GM12878 (cell line): ENCODE data around the gene PUSL1. TPM values are rescaled to one million over a fixed set of nuclear protein-coding genes. Genes with fewer than 3 reads are reported as not detected.

Experiments used
- BCLAF1 ChIP-seq: fragments of 450-650 bp; IDR thresholded peaks from 2 replicates; pipeline ENCODE4 v1.6.1; 2017; ENCODE audit warnings: antibody characterized with exemption, mild to moderate bottlenecking, moderate library complexity
- E2F8 ChIP-seq: fragments of 450-650 bp; IDR thresholded peaks from 2 replicates; pipeline ENCODE4 v1.6.1; 2018; ENCODE audit warnings: mild to moderate bottlenecking, low read depth, moderate library complexity; ENCODE audit not compliant: partially characterized antibody
- ELK1 ChIP-seq: IDR thresholded peaks from 2 replicates; pipeline ENCODE4 v1.6.1; 2012; ENCODE audit warnings: low read depth, low read length, improper control_type of control experiment
- EP300 ChIP-seq, 2 experiments: fragments of 150-350 bp in 1 of 2; IDR thresholded peaks; 2 replicates each; pipeline ENCODE4 v1.6.1; 2011 to 2012; ENCODE audit warnings: low read depth in 2 of 2, low read length in 2 of 2, borderline replicate concordance in 1 of 2, improper control_type of control experiment in 1 of 2, inconsistent platforms in 1 of 2; ENCODE audit not compliant: control insufficient read depth in 1 of 2
- HCFC1 ChIP-seq: fragments of 150-350 bp; IDR thresholded peaks from 2 replicates; pipeline ENCODE4 v1.6.1; 2014; ENCODE audit warnings: low read length
- NFYB ChIP-seq: IDR thresholded peaks from 2 replicates; pipeline ENCODE4 v1.6.1; 2011; ENCODE audit warnings: low read depth, mild to moderate bottlenecking, low read length, improper control_type of control experiment, moderate library complexity; ENCODE audit not compliant: insufficient read depth
- PAX5 ChIP-seq: IDR thresholded peaks from 2 replicates; pipeline ENCODE4 v1.6.1; 2011; ENCODE audit warnings: low read depth, low read length, borderline replicate concordance
- SIN3A ChIP-seq: IDR thresholded peaks from 2 replicates; pipeline ENCODE4 v1.6.1; 2012; ENCODE audit warnings: low read depth, low read length, improper control_type of control experiment
- SMARCA5 ChIP-seq: fragments of 450-650 bp; IDR thresholded peaks from 2 replicates; pipeline ENCODE4 v1.6.1; 2017; ENCODE audit warnings: mild to moderate bottlenecking
- TAF1 ChIP-seq: IDR thresholded peaks from 2 replicates; pipeline ENCODE4 v1.6.1; 2011; ENCODE audit warnings: mild to moderate bottlenecking, low read depth, low read length, borderline replicate concordance
- WRNIP1 ChIP-seq: IDR thresholded peaks from 2 replicates; pipeline ENCODE4 v1.6.1; 2011; ENCODE audit warnings: low read depth, low read length, improper control_type of control experiment, borderline replicate concordance
- YBX1 ChIP-seq: fragments of 450-650 bp; IDR thresholded peaks from 2 replicates; pipeline ENCODE4 v1.6.1; 2016; ENCODE audit warnings: antibody characterized with exemption
- ZBTB33 ChIP-seq: fragments of 450-650 bp; IDR thresholded peaks from 2 replicates; pipeline ENCODE4 v1.6.1; 2017; ENCODE audit warnings: mild to moderate bottlenecking
- ZBTB40 ChIP-seq: fragments of 450-650 bp; IDR thresholded peaks from 2 replicates; pipeline ENCODE4 v1.6.1; 2016; ENCODE audit warnings: mild to moderate bottlenecking, moderate library complexity, borderline replicate concordance
- ZNF207 ChIP-seq: fragments of 450-650 bp; IDR thresholded peaks from 2 replicates; pipeline ENCODE4 v1.6.1; 2014; ENCODE audit warnings: antibody characterized with exemption, mild to moderate bottlenecking, borderline replicate concordance
- polyA plus RNA-seq, 11 experiments: library from polyadenylated mRNA; depleted of rRNA in 4 of 11; unstranded in 6 of 11; stranded (reverse) in 5 of 11; fragments of >200 nt; fragmentation: Nextera tagmentation in 4 of 11; fragmentation: Illumina TruSeq in 1 of 11; extraction: Ambion mirVana in 4 of 11; extraction: Trizol in 1 of 11; gene quantifications; 1 replicate in 1 of 11; 2 replicates in 10 of 11; pipeline versions ENCODE4 v1.2.1 to v1.2.3, GENCODE V29; 2011 to 2016; ENCODE audit warnings: inconsistent platforms in 2 of 11, missing spikeins in 2 of 11, low read depth in 1 of 11
- total RNA-seq, 4 experiments: library from RNA; depleted of rRNA in 3 of 4; stranded (reverse); fragments of >200 nt in 3 of 4; fragmentation: Illumina TruSeq in 1 of 4; extraction: Trizol in 1 of 4; gene quantifications; 2 replicates each; pipeline versions ENCODE4 v1.2.1 to v1.2.3, GENCODE V29; 2013 to 2021

The PUSL1 gene
- total and polyA plus RNA-seq, 10 of the 15 experiments (the other 5 are each of a cell fraction or from before 2014, with no cell fraction given): 0.16 to 28.4 (median 15.1) TPM

GRCh38 chr1:1273512-1274298 is 34.7 kb upstream of the PUSL1 start, which contains the start of gene UBE2J2 (continued):
- TF ChIP-seq BCLAF1 (peak; percentile 39; the same call in 1 of the 2 replicates), HCFC1 (peak; percentile 77), ZBTB40 (peak; percentile 71), YBX1 (no peak), ELK1 (peak; percentile 55; the same call in 1 of the 2 replicates), WRNIP1 (no peak), ZNF207 (0 out of 2 replicates have a peak, but pooled peaks have one; percentile 39), ZBTB33 (no peak), TAF1 (peak; percentile 58; the same call in 1 of the 2 replicates), PAX5 (0 out of 2 replicates have a peak, but pooled peaks have one; percentile 30), EP300 (IDR thresholded peaks at IDR 0.05; ENCODE audit: borderline replicate concordance in 1 of 2, control insufficient read depth in 1 of 2, low read depth in 2 of 2, low read length in 2 of 2) (no peak), SMARCA5 (peak; percentile 55), NFYB (no peak), E2F8 (no peak), SIN3A (no peak)
